Measurements from ENCODE around the gene IMMP2L.
A peak's percentile ranks its signal among the peaks of the same experiment; 100 is the strongest.
"Not testable (repeated sequence)": the region's sequence is repeated elsewhere in the genome, so short reads cannot be mapped to it uniquely, and the experiment has no call there.

The IMMP2L gene

DNA sequence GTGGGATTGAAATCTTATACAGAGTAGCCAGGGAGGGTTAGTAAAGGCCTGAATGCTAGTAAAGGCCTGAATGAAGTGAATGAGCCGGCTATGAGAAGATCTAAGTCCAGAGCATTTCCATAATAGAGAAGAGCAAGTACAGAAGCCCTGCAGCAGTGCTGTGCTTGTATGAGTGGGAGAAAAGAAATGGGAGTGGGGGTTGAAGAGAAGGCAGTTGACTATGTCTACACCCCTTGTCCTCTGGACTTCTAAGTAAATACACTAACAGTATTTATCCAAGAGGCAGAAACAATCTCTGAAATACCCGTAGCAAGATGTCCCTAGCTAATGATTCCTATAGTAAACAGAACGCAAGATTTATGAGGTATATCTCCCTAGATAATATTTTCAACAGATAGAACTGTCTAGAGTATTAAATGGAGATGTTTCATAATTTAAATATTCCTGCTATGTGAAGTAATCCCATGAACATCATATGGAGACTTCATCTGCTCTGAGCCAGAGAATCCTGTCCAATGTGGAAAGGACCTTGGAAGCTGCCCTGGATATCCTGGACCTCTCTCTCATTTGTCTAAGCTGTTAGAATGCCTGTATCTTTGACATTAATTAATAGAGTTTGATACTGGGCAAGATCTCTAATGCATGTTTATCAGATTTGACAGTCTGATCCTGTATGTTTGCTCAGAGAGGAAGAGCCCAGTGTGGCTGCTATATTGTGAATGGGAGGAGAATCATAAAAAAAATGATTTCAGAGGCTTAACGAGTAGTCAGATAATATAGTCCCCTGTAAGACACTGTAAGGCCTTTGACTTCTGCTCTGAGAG, 299.8 kb downstream of the IMMP2L start:
- no peak for DNase-seq (ENCODE audit: low spot score)

DNA sequence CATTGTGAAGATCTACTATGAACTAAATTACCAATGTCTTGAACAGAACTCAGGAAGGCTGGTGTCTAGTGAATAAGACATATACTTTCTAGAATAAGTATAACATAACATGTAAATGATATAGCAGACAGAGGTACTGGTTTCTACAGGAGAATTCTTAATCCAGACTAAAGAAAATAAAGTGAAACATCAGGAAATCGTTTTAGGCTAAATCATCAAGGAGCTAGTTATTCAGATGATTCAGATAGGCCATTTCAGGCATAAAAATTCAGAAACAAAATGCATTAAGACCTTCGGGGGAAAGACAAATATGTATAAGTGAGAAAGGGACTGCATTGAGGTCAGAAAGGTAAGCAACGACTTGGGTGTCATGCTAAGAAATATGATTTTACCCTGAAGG, 300.8 kb downstream of the IMMP2L start:
- no peak for DNase-seq (ENCODE audit: low spot score)

DNA sequence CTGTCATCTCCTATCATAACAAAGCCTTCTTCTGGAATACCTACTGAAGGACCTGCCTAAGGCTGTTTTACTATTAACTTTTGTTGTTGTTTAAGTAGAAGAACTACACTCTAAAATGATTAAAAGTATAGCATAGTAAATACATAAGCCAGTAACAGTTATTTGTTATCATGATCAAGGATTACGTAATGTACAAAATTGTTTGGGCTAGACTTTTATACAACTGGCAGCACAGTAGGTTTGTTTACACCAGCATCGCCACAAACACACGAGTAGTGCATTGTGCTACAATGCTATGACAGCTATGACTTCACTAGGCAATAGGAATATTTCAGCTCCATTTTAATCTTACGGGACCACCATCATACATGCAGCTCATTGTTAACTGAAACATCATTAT, 302.3 kb downstream of the IMMP2L start:
- DNase-seq (ENCODE audit: low spot score): no peak

DNA sequence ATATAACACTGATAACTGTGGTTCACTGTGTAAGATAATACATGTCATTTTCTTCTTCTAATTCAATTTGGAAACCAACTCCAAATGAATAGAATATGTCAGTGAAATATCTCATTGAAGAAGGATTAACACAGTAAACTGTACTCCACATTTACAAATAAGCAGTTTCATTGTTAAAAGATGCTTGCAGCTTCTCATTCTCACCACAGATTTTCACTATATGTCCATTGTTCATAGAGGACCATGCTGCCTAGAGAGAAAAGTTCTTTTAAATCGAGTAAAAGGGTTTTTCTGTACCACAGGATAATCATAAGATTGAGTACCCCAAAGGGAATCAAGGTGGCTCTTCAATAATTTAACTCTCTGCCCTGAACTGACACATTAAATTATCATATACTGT, 305.9 kb downstream of the IMMP2L start:
- peak; percentile 64 for DNase-seq (ENCODE audit: low spot score)

DNA sequence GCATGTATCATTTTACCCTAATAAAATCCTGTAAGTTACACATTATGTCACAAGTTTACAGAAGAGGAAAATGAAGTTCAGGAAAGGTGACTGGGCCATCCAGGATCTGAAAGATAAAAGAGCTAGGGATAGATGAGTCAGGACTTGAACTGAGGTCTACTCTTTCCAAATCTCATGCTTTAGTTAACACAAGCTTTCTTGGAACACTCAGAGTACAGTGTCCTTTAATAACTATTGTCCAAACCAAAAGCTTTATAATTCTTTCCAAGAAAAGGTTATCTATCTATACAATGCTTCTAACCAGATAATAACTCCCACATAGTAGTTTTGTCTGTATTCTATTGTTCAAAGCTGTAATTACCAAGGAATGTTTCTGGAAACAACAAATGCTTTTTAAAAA, 306.7 kb downstream of the IMMP2L start:
- DNase-seq (ENCODE audit: low spot score): no peak

DNA sequence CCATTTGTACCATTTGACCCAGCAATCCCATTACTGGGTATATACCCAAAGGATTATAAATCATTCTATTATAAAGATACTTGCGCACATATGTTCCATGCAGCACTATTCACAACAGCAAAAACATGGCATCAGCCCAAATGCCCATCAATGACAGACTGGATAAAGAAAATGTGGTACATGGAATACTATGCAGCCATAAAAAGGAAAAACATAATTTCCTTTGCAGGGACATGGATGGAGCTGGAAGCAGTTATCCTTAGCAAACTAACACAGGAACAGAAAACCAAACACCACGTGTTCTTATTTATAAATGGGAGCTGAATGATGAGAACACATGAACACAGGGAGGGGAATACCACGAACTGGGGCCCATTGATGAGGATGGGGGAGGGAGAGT, 310.9 kb downstream of the IMMP2L start:
- not testable (repeated sequence) for DNase-seq (ENCODE audit: low spot score)

DNA sequence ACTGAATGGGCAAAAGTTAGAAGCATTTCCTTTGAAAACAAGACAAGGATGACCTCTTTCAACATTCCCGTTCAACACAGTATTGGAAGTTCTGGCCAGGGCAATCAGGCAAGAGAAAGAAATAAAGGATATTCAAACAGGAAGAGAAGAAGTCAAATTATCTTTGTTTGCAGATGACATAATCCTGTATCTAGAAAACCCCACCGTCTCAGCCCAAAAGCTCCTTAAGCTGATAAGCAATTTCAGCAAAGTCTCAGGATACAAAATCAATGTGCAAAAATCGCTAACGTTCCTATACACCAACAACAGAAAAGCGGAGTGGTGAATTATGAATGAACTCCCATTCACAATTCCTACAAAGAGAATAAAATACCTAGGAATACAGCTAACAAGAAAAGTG, 312.5 kb downstream of the IMMP2L start:
- not testable (repeated sequence) for DNase-seq (ENCODE audit: low spot score)

DNA sequence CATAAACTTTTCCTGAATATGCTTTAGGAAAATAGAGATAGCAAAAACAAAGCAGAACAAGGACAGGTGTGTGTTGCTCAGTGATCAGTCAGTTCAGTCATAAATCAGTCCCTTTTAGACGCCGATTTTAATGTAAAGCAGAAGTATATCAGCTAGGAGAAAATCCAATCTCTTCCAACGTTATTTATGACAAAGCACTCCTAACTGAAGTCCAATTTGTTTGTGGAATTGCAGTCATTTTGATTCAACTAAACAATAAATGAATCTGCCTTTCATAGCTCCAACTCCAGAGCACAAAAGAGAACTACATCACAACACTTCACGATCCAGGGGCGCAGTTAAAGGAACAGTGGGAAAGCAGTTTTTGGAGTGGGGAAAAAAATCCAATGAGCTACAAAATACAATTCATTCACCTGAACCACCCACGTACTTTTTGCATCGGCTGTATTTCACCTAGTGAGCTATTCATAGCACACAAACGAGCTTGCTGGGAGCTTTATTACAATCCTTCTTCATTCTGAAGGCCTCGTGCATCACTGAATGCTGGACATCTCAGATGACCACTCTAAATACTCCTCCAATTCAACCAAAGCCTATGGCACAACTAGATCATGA, 320.0 kb downstream of the IMMP2L start:
- no peak for DNase-seq (ENCODE audit: low spot score)

DNA sequence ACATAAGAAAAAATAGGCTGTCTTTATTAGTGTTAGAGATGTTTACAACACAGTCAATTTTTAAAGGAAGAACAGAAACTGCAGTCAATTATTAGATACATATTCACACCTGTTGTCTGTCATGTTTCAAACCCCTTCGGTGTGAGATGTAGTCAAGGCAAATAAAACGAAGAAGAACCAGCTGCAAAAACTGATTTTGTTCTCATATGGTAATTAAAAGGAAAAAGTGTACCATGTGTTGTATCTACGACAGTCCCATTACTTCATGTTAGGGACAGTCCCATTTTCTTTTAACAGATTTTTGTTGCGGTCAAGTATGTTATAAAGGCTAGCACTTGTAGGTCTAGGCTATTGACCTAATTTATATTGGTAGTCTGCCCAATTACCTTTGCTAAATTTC, 321.9 kb downstream of the IMMP2L start:
- no peak for DNase-seq (ENCODE audit: low spot score)

DNA sequence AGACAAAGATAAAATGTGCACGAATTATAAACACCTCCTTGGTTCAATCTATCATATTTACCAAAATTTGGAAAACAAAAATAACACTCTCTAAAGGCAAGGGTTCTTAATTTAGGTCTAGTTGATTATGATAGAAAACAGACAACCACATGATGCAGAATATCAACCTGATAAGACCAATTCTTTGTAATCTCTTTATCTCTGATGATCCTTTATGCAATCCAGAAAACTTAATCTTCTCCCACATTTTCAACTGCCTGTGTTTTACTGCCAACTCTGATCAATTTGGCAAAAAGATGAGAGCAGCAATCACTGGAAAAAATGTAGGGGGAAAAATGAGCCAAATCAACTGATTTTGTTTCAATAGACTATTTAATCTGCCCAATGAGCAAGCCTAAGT, 322.9 kb downstream of the IMMP2L start:
- no peak for DNase-seq (ENCODE audit: low spot score)

DNA sequence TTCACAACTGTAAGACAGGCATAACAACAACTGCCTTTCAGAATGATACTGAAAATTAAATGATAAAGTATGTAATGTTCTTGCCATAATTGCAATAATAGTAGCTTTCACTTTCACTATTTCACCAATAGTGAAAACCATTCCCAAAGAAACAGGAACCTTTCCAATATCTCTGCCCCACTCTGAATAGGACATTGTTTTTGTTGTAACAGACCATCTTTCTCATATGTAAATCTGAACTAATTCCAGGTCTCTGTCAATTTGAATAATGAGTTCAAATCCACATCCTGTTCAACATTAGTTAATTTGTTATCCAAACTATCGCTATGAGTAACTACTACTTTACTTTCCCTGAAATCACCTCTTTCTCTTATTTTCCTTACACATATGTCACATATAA, 323.4 kb downstream of the IMMP2L start:
- DNase-seq (ENCODE audit: low spot score): peak; percentile 64

DNA sequence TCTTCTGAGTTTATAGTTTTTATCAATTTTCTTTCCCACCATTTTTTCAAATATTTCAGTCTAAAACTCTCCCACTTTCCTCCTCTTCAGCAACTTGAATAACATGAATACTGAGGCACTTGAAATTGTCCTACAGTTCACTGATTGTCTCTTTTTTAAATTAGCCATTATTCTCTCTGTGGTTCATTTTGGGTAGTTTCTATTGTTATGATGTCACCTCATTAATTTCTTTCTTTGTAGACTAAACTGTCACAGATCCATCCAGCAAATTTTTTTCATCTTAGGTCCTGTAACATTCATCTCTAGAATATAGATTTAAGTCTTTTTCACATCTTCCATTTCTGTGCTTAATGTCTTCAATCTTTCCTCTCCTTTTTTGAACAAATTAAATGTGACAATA, 326.6 kb downstream of the IMMP2L start:
- DNase-seq (ENCODE audit: low spot score): no peak

DNA sequence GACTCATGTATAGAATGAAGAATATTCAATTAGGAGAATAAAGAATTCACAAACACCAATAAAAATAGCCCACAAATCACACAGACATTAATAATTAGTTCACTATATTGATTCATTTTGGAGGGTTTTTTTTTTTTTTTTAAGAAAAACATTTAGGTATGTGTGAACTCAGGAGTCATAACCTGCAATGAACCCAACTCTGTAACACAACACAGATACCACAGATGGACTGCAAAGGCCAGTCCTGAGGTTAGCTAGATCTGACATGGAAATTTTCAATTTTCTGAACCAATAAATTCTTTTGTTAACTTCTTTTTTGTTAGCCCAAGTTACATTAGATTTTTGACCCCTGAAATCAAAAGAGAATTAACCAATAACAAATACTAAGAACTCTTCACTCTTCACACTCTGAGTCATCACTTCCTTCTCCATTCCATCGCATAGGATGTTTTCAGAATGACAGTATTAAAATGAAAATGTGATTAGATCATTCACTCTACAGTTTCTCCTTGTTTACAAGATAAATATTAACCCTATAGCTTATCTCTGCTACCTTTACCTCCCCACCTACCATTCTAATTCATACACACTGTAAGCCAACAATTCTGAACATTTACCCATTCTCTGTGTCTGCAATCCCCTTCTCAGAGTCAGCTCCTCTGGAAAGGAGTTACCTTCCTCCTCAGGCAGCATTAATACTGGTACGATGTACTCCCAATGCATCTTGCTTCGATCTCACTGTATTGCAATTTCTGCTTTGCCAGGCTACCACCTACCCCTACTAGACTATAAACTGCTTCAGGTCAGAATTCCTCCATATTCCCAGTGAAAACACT, 329.8 kb downstream of the IMMP2L start:
- DNase-seq (ENCODE audit: low spot score): no peak

DNA sequence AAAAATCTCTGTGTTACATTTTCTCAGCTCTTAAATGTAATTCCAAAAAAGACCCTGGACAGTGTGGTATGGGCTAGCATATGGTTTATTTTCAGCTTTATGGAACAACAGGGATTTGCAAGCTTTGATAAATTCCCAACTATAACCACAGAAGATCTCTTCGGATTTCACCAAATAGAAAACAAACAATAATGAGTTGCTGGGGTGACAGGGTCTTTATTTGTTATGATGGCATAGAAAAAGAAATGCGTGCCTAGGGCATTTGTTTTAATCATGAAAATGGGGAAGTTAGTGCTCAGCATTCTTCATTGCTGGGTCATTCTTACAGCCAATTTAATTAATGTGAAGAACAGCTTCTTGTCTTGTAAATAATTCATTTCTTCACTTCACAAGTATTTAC, 332.4 kb downstream of the IMMP2L start:
- no peak for DNase-seq (ENCODE audit: low spot score)

DNA sequence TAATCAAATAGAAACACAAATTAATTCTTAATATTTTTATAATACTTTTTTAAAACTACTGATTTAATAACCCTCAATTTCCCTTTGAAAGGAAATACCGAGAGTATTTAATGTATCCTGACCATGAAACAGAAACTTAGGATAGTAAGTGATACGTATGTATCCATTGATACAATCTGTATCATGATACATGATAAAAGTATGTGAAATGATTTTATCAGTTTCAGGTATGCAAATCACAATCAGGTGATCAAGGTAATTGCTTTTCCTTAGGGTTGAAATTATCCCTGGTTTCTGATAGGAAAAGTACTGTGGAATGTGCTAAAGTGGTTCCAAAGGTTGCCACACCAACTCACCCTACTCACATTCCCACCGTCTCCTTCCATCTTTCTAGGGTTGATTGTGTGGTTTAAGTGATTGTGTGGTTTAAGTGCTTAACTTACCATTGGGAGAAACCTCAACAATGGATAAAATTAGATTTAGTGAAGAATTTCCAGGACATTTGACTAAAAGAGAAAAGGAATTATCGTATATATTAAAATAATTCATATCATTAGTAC, 333.0 kb downstream of the IMMP2L start:
- DNase-seq (ENCODE audit: low spot score): no peak

DNA sequence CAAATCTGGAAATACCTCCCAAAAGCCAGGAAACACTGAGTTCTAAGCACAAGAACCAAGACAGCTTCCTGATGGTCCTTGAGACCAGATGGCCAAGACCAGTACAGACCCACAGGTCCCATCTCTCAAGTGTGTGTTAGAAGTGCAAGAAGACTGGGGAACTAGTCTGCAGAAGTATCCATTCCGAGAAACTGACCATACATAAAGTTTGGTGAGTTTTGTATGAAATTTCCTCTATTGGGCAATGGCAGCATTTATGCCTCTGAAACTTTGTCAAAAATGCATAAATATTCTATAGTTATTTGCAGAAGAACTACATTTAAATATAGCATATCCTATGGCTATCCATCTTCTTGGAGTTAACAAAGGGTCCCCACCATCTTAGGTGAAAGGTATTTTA, 333.9 kb downstream of the IMMP2L start:
- no peak for DNase-seq (ENCODE audit: low spot score)

DNA sequence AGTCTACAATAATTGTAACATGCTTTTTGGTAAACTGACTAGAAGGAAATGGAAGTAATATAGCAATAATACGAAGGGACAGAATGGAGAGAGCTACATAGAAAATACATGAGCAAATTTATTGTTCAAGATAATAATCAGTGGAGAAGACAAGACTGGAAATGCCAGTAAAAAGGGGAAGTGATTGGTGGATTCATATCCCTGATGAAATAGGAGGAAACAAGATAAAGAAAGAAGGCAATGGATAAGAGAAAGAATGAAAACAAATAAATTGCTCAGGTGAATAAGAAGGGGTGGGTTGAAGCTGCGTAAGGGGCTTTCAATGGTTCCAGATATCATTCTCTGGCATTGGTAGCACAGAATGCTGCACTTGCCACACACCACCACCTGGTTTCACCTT, 335.5 kb downstream of the IMMP2L start:
- DNase-seq (ENCODE audit: low spot score): no peak

DNA sequence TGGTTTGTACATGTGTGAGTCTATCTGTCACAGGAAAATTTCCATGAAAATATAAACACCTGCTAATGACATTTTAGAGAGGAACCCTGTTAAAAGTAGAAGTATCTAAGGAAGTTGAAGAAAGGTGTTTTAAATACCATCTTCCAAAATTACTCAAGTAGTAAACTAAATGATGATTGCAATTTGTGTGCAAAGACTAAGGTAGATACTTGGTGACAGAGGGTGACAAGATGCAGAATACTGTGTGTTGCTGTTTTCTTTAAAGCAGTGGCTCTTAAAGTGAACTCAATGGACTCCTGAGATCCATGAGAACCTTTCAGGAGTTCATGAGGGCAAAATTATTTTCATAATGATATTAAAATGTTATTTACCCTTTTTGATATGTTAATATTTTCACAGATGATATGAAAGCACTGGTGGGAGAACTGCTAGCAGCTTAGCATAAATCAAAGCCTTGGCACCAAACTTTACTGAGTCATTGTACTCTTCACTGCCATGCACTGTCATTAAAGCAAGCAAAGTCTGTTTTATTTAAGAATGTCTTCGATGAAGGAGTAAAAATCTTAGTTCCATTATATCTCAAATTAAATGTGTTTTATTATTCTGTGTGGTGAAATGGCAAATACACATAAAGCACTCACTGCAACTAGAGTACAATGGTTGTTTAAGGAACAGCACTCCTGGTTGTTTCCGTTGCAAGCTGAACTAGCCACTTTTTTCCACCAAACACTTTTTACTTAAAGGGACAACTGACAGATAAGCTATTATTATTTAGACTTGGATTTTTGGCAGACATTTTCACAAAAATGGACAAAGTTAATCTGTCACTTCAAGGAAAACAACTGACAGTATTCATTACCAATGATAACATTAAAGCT, 337.7 kb downstream of the IMMP2L start:
- no peak for DNase-seq (ENCODE audit: low spot score)

DNA sequence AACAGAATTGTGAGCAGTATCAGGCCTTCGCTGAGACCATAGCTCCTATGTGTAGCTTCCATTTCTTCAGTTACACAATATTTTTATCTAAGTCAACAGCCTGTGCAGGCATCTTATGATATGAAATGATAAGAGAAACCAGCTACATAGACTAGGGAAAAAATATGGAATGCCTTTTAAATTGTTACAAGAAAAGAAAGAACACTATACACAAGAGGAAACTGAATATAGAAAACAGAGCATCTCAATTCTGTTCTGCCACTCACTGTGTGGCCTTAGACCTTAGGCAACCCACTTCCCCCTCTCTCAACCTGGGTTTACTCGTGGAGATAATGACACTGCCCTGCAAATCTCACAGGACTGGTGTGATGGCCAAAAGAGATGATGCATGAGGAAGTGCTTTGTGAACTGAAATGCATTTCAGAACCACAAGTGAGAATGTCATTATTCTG, 338.5 kb downstream of the IMMP2L start:
- DNase-seq (ENCODE audit: low spot score): no peak

DNA sequence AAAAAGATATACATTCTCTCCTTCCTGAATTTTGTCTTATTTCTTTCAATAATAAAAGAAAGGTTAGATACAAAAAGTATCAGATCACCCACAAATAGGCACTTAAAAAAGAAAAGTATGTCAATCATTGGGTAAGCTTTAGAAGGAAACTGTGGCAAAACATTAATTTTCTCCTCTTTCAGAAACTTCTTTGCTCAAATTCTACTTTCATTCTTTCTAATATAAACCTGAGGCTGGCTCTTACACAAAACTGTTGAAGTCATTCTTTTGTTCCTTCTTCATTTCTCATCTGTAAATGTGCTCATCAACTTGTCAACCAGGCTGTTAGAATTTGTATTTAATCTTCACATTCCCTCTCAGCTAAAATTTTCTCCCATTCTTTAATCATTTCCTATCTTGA, 346.7 kb downstream of the IMMP2L start:
- DNase-seq (ENCODE audit: low spot score): no peak

DNA sequence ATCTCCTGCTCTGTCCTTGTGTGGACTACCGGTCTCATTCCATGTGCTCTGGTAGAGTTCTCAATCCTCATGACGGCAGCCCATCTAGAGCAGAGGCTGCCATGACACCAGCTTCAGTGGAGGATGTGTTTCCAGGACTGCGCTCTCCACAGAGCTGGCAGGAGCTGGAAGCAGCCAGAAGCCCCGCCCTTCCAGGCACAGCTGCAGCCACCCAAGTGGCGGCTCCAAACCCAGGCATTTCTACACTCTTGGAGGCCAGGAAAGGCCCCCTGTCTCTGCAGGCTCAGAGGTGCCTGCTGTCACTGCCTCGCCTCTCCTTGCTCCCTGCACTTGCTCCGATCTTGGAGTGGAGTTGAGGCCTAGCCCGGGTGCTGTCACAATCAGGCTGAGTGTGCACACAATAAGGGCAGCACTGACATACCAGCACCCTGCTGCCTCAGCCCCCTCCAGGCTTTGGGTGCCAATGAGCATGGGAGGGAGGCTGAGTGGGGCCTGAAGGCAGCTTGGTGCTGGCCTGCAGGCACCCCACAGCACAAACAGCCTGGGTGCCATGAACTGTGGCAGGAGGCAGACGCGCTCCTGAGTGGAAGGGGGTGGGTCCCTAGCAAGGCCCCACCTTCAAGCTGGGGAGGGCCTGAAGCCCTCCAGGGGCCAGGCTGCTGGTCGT, 349.3 kb downstream of the IMMP2L start:
- DNase-seq (ENCODE audit: low spot score): no peak

Measured in COLO829 (cell line).